ENCODE measurements around the gene ATF1.

DNA sequence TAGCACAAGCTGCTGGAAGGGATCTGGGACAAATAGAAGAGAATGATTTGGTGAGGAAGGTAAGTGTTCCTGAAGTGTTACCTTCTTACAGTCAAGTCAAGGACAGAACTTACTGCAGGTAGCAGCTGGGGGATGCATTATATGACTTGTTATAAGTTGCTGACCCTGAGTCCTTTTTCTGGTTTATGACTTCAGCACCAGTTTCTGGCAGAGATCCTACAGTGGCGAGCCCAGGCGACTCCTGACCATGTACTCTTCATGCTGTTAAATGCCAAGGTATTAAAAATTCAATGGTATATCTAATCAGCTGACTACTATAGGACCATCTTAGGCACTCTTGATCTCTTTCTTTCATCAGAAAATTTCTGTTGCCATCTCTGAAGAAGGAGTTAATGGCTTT, 45.1 kb upstream of the ATF1 start:
- TF ChIP-seq, protein P1, sequence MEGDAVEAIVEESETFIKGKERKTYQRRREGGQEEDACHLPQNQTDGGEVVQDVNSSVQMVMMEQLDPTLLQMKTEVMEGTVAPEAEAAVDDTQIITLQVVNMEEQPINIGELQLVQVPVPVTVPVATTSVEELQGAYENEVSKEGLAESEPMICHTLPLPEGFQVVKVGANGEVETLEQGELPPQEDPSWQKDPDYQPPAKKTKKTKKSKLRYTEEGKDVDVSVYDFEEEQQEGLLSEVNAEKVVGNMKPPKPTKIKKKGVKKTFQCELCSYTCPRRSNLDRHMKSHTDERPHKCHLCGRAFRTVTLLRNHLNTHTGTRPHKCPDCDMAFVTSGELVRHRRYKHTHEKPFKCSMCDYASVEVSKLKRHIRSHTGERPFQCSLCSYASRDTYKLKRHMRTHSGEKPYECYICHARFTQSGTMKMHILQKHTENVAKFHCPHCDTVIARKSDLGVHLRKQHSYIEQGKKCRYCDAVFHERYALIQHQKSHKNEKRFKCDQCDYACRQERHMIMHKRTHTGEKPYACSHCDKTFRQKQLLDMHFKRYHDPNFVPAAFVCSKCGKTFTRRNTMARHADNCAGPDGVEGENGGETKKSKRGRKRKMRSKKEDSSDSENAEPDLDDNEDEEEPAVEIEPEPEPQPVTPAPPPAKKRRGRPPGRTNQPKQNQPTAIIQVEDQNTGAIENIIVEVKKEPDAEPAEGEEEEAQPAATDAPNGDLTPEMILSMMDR (IDR thresholded peaks at IDR 0.05): no peak
- TF ChIP-seq POLR2A (IDR thresholded peaks at IDR 0.05): no peak
